H9 (cell line): Measurements from ENCODE around the gene ARHGAP24. TPM values are rescaled to one million over a fixed set of nuclear protein-coding genes. Genes with fewer than 3 reads are reported as not detected.

Source experiments
- DNase-seq: peaks from one replicate; pipeline ENCODE4 v3.0.0-alpha.2; 2017
- H2AFZ ChIP-seq: one replicate; pipeline ENCODE4 v1.6.1; 2013; ENCODE audit warnings: mild to moderate bottlenecking, low read length, control low read depth, moderate library complexity
- H2AK5ac ChIP-seq: 2 replicates; pipeline ENCODE4 v1.6.1; 2013; ENCODE audit warnings: low read length, control low read depth, mixed read lengths; ENCODE audit not compliant: insufficient read length
- H2BK120ac ChIP-seq: one replicate; pipeline ENCODE4 v1.6.1; 2013; ENCODE audit warnings: low read depth, mild to moderate bottlenecking, low read length, control low read depth, inconsistent platforms; ENCODE audit not compliant: poor library complexity, severe bottlenecking
- H2BK12ac ChIP-seq: 2 replicates; pipeline ENCODE4 v1.6.1; 2013; ENCODE audit warnings: low read length, control low read depth, mixed read lengths, low read depth; ENCODE audit not compliant: insufficient read length
- H2BK15ac ChIP-seq: 2 replicates; pipeline ENCODE4 v1.6.1; 2013; ENCODE audit warnings: low read depth, low read length, control low read depth
- H2BK20ac ChIP-seq: one replicate; pipeline ENCODE4 v1.6.1; 2013; ENCODE audit warnings: low read depth, mild to moderate bottlenecking, low read length, control low read depth, inconsistent platforms; ENCODE audit not compliant: poor library complexity, severe bottlenecking
- H2BK5ac ChIP-seq: 2 replicates; pipeline ENCODE4 v1.6.1; 2013; ENCODE audit warnings: low read length, control low read depth, mixed read lengths; ENCODE audit not compliant: insufficient read length
- H3K14ac ChIP-seq: 2 replicates; pipeline ENCODE4 v1.6.1; 2013; ENCODE audit warnings: low read length, control low read depth; ENCODE audit not compliant: insufficient read depth
- H3K18ac ChIP-seq: 2 replicates; pipeline ENCODE4 v1.6.1; 2013; ENCODE audit warnings: low read depth, mild to moderate bottlenecking, mixed read lengths, low read length, control low read depth; ENCODE audit not compliant: insufficient read length
- H3K23ac ChIP-seq: 2 replicates; pipeline ENCODE4 v1.6.1; 2013; ENCODE audit warnings: low read length, control low read depth, mixed read lengths, low read depth; ENCODE audit not compliant: insufficient read length
- H3K23me2 ChIP-seq: 2 replicates; pipeline ENCODE4 v1.6.1; 2013; ENCODE audit warnings: low read depth, mild to moderate bottlenecking, mixed read lengths, low read length, control low read depth; ENCODE audit not compliant: insufficient read length, poor library complexity, severe bottlenecking
- H3K27ac ChIP-seq: 2 replicates; pipeline ENCODE4 v1.5.1; 2013; ENCODE audit warnings: low read length, control low read depth, mixed read lengths, low read depth; ENCODE audit not compliant: insufficient read length
- H3K27me3 ChIP-seq: 2 replicates; pipeline ENCODE4 v1.6.1; 2013; ENCODE audit warnings: low read length, control low read depth, inconsistent platforms; ENCODE audit not compliant: insufficient read depth
- H3K4ac ChIP-seq: 2 replicates; pipeline ENCODE4 v1.6.1; 2013; ENCODE audit warnings: low read depth, mild to moderate bottlenecking, control low read depth, inconsistent platforms, low read length, moderate library complexity
- H3K4me1 ChIP-seq: 2 replicates; pipeline ENCODE4 v1.6.1; 2013; ENCODE audit warnings: low read length, control low read depth, inconsistent platforms; ENCODE audit not compliant: insufficient read depth
- H3K4me2 ChIP-seq: 2 replicates; pipeline ENCODE4 v1.6.1; 2013; ENCODE audit warnings: low read length, control low read depth, mixed read lengths; ENCODE audit not compliant: insufficient read length, insufficient read depth
- H3K56ac ChIP-seq: 2 replicates; pipeline ENCODE4 v1.6.1; 2013; ENCODE audit warnings: low read depth, mild to moderate bottlenecking, mixed read lengths, low read length, control low read depth; ENCODE audit not compliant: insufficient read length
- H3K79me1 ChIP-seq: 2 replicates; pipeline ENCODE4 v1.6.1; 2013; ENCODE audit warnings: low read depth, mild to moderate bottlenecking, moderate library complexity, low read length, control low read depth, inconsistent platforms; ENCODE audit not compliant: insufficient read depth, poor library complexity, severe bottlenecking
- H3K79me2 ChIP-seq: 2 replicates; pipeline ENCODE4 v1.6.1; 2013; ENCODE audit warnings: low read length, control low read depth, inconsistent platforms; ENCODE audit not compliant: insufficient read depth
- H3K9ac ChIP-seq: 2 replicates; pipeline ENCODE4 v1.6.1; 2013; ENCODE audit warnings: low read length, control low read depth, mixed read lengths; ENCODE audit not compliant: insufficient read length; ENCODE audit errors: extremely low read depth
- H3K9me3 ChIP-seq: one replicate; pipeline ENCODE4 v1.6.1; 2013; ENCODE audit warnings: low read depth, low read length, inconsistent platforms; ENCODE audit not compliant: control insufficient read depth
- H3T11ph ChIP-seq: one replicate; pipeline ENCODE4 v1.6.1; 2013; ENCODE audit warnings: mild to moderate bottlenecking, low read length, control low read depth, inconsistent platforms
- H4K20me1 ChIP-seq: one replicate; pipeline ENCODE4 v1.6.1; 2013; ENCODE audit not compliant: control insufficient read depth, insufficient read length, insufficient read depth
- H4K5ac ChIP-seq: 2 replicates; pipeline ENCODE4 v1.6.1; 2013; ENCODE audit warnings: low read depth, mild to moderate bottlenecking, mixed read lengths, low read length, control low read depth; ENCODE audit not compliant: insufficient read length
- H4K8ac ChIP-seq: replicated peaks from 2 replicates; pipeline ENCODE4 v1.6.1; 2013; ENCODE audit warnings: low read length, control low read depth, mixed read lengths, low read depth; ENCODE audit not compliant: insufficient read length
- H4K91ac ChIP-seq: 2 replicates; pipeline ENCODE4 v1.6.1; 2013; ENCODE audit warnings: low read depth, mild to moderate bottlenecking, moderate library complexity, mixed read lengths, low read length, control low read depth; ENCODE audit not compliant: insufficient read length
- H3K27ac Mint-ChIP-seq, 3 experiments: 2 replicates in 2 of 3; 3 replicates in 1 of 3; pipeline ENCODE4 v1.8.0; 2020 to 2021; ENCODE audit warnings: mixed read lengths in 3 of 3, mild to moderate bottlenecking in 1 of 3, moderate library complexity in 1 of 3
- H3K27me3 Mint-ChIP-seq: 2 replicates; pipeline ENCODE4 v1.8.0; 2021; ENCODE audit warnings: low read depth, mild to moderate bottlenecking, moderate library complexity, mixed read lengths
- H3K36me3 Mint-ChIP-seq, 3 experiments: 2 replicates in 2 of 3; 3 replicates in 1 of 3; pipeline ENCODE4 v1.8.0; 2020 to 2021; ENCODE audit warnings: low read depth in 3 of 3, mixed read lengths in 3 of 3; ENCODE audit not compliant: insufficient read depth in 1 of 3
- H3K4me1 Mint-ChIP-seq, 2 experiments: 2 replicates each; pipeline ENCODE4 v1.8.0; 2020; ENCODE audit warnings: mixed read lengths in 2 of 2
- H3K4me3 Mint-ChIP-seq, 2 experiments: 2 replicates in 1 of 2; 3 replicates in 1 of 2; pipeline ENCODE4 v1.8.0; 2020 to 2021; ENCODE audit warnings: mild to moderate bottlenecking in 2 of 2, mixed read lengths in 2 of 2, moderate library complexity in 1 of 2
- H3K9me3 Mint-ChIP-seq, 2 experiments: 2 replicates in 1 of 2; 3 replicates in 1 of 2; pipeline ENCODE4 v1.8.0; 2020; ENCODE audit warnings: mild to moderate bottlenecking in 2 of 2, mixed read lengths in 2 of 2, moderate library complexity in 1 of 2
- CTCF ChIP-seq: fragments of 200-600 bp; sonication (generic); conservative IDR thresholded peaks from 3 replicates; pipeline ENCODE4 v1.8.0; 2021; ENCODE audit warnings: antibody characterized with exemption, mild to moderate bottlenecking
- WGBS: extraction: QIAGEN DNeasy Blood & Tissue Kit; methylation state at CpG from one replicate; pipeline ENCODE4 v1.1.7; 2013; ENCODE audit warnings: missing lambda C conversion rate, low lambda C conversion rate, mixed read lengths; ENCODE audit not compliant: insufficient read length; ENCODE audit errors: extremely low coverage; 5-methylcytosine and 5-hydroxymethylcytosine counted together
- total RNA-seq: library from RNA; stranded (reverse); gene quantifications from 2 replicates; pipeline ENCODE4 v1.2.1, GENCODE V29; 2021

ARHGAP24 gene
- total RNA-seq, 1 experiment from 2014 or later: 0.37 TPM

GRCh38 chr4:85821688-85822455, 346.9 kb downstream of the ARHGAP24 start:
- Histone ChIP-seq H3K9ac (no peak overlapping the region), H3K23ac (no peak overlapping the region), H3K4ac (no peak overlapping the region), H3K18ac (no peak overlapping the region), H3K56ac (no peak overlapping the region), H3K79me1 (no peaks in the 10 kb centered on the region), H4K5ac (no peak overlapping the region), H2BK20ac (no peak overlapping the region), H2BK15ac (no peak overlapping the region), H3K4me2 (no peak overlapping the region), H3K14ac (no peak overlapping the region), H4K91ac (no peak overlapping the region), H2BK12ac (no peak overlapping the region), H3K23me2 (peaks cover 5% of the 10 kb centered on the region), H4K8ac (no peak overlapping the region), H3K27ac (no peak overlapping the region), H4K20me1 (no peaks in the 10 kb centered on the region), H2BK120ac (no peak overlapping the region), H3K9me3 (no peaks in the 10 kb centered on the region), H3K4me1 (peaks cover 5% of the 10 kb centered on the region; the same call in 1 of the 2 replicates), H3K79me2 (no peaks in the 10 kb centered on the region), H2BK5ac (no peak overlapping the region), H3K27me3 (no peaks in the 10 kb centered on the region), H2AK5ac (no peak overlapping the region), H2AFZ (no peak overlapping the region), H3T11ph (no peak overlapping the region)
- Mint-ChIP-seq H3K36me3 (peaks cover 0 to 4% (median 0%) of the 10 kb centered on the region in 3 experiments; a peak in 2 of 7 replicates), H3K4me1 (peaks cover 36 to 40% of the 10 kb centered on the region in 2 experiments), H3K27ac (no peak overlapping the region), H3K27me3 (no peaks in the 10 kb centered on the region), H3K9me3 (peaks cover 0 to 3% of the 10 kb centered on the region in 2 experiments; a peak in 1 of 5 replicates), H3K4me3 (no peak overlapping the region)
- DNase-seq: no peak
- WGBS: no CpG with 5 or more reads among the region's 2 CpGs
- no peak for TF ChIP-seq CTCF
